GM18909 (cell line): ENCODE results near the gene KAZN.

Source experiments
- ATAC-seq: cut with Tn5 transposase; IDR thresholded peaks from one replicate; pipeline ENCODE4 v1.9.1; 2021; ENCODE audit warnings: mild to moderate bottlenecking; ENCODE audit not compliant: unreplicated experiment, poor library complexity

Gene KAZN

DNA sequence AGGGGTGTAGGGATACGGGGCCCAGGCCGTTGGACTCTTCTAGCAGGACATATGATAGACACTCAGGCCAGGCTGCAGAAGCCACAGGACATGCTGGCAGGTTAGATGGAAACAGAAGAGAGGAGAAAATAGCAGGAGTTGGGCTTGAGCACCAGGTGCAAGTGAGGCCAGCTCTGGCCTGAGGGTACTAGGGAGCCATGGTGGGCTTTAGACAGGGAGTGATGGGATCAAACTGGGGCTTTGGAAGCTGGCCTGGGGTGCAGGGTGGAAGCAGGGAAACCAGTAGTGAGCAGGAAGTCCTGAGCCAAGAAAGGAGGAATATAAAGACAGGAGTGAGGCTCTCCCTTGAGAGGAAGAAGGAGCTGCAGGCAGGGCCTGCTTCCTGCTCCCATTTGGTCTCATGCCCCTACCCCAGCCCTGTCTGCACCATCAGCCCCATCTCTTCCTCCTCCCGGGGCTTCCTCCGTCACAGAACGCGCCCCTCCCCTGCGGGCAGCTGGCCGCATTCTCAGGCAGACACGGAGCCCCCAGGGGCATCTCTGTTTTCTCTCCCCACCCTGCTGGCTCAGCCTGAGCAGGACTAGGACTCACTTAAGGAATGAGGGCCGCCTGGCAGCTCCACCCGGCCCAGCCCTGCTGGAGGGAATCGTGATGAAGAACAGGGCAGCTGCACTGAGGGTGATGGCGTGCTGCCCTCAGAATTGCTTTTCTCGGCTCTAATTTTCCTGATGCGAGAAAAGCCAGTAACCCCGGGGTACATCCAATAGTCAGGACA is 389.5 kb downstream of the KAZN start:
- ATAC-seq, result no peak

DNA sequence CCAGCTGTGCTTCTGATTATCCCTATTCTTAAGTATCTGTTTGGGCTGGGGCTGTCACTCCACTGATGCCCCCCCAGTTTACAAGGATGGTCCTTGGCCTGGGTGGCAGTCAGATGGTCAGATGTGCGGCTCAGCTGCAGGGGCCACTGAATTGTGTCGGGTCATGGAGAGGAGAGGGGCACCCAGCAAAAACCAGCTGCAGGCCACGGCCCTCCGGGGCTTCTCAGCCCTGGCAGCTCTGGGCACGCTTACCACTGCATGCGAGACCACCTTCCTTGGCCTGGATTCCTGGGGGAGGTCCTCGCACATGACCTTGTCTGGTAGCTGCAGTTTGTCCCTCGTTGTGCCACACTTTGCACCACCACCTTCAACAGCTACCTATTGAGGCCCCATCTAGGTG is 390.2 kb downstream of the KAZN start:
- ATAC-seq, result no peak

GRCh38 chr1:14989931-14990728 is 391.6 kb downstream of the KAZN start:
- no peak for ATAC-seq

DNA sequence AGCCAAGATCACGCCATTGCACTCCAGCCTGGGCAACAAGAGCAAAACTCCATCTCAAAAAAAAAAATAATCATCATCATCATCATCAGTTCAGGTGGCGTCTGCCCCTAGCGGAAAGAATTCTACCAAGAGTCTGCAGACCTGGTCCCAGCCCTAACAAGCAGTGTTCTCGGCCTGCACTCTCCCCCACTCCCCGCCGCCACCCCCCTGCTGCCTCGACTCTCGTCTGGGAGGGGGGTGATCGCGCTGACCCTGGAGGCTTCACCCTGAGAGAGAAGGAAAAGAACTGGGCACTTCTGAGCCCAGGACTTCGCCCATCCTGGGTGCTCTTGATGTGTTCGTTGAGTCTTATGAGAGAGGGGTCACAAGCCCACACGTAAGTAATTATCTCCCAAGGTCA is 394.9 kb downstream of the KAZN start:
- ATAC-seq, result no peak

DNA sequence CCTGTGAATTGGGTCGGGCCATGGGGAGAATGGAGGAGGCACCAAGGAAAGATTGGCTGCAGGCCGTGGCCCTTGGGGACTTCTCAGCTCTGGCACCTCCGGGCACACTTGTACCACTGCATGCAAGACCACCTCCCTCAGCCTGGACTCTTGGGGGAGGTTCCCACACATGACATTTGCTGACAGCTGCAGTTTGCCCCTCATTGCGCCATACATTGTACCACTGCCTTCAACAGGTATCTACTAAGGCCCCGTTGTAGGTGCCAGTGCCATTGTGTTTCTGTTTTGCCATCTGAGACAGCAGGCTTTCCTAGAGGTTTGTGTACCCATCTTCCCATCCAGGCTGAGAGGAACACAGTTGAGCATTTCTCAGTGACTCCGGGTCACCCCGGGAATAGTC is 395.7 kb downstream of the KAZN start:
- ATAC-seq, result no peak

DNA sequence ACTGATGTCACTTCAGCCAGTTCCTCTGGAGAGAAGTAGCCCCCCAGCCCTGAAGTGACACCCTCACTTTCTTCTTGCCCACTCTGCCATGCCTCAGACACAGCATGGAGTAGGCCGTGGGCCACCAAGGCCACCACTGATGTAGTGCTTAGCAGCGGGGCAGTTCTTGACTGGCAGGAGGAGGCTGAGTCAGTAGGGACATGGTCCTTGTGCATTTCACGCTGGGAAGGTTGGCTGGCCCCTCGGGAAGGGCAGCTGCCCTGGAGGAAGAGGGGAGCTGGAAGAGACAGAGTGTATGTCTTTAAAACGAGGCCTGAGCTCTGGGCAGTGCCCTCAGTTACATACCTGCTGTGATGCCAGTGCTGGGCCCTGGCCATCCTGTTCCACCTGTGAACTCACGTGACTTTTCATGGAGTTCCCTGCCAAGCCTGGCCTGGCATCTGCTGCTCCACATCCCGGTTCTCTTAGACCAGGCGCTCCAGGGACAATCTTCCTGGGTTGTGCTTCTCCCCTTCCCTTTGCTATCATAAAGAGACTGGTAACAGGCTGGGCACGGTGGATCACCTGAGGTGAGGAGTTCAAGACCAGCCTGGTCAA is 396.5 kb downstream of the KAZN start:
- ATAC-seq, result no peak

DNA sequence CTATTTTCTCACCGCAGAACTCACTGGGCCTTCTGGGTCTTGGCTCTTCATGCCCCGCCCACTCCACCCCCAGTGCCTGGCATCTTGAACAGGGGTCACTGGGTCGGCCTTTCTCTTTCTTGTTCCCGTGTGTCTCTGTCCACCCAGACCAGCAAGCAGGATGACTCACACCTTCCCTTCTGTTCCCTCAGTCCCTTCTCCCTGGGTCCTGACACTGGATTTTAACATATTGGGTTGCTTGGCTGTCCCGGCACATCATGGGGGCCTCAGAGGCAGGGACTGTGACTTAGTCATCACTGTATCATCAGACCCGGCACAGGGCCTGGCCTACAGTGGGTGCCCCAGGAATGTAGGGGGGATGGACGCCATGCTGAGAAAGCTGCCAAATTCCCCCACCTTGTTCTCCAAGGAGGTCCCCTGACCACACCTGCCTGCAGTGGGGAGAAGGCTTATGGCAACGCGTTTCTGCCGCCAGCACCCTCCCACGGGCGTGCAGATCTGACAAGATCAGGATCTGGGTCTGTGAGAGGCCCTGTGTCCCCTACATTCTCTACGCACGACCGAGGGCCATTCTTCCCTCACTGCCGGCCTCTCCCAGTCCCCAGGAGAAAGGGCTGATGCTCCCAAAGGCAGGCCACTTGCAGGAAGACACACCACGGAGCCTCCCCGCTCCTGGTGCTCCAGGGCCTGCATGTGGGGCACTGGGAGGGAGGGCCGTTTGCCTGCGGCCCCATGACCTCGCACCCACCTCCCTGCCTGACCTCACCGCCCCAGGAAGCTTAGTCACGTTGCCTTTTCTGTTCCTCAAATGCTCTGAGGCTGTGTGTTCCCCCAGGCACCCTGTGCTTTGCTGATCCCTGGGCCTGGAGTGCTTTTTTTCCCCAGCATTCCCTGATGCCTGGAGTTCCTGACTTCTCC is 397.9 kb downstream of the KAZN start:
- no peak for ATAC-seq

DNA sequence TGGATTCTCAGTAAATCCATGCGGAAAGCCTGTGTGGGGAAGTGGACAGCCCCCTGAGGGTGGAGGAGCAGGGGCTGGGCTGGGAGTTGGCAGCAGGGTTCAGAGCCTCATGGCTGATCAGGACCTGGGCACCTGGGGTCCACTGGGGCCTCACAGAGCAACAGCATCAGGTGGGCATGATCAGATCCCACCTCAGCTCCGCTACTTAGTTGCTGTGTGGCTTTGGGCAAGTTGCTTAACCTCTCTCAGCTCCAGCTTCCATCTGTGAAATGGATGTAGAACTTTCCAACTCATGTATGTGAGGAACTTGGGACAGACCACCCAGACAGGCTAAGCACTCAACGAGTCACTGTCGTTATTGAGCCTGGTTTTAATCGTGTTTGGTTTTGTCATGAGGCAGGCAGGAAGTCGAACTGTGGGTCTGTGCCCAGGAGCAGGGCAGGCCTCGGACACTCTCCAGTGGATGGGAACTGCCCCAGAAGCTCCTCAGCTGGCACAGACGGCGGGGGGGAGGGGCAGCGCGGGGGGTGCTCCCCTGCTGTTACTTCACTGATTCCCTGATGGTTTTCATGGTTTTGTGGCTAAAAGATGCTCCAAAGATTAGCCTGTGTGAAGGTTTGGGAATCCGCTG is 399.3 kb downstream of the KAZN start:
- no peak for ATAC-seq

GRCh38 chr1:14999441-14999840 is 401.0 kb downstream of the KAZN start:
- no peak for ATAC-seq

DNA sequence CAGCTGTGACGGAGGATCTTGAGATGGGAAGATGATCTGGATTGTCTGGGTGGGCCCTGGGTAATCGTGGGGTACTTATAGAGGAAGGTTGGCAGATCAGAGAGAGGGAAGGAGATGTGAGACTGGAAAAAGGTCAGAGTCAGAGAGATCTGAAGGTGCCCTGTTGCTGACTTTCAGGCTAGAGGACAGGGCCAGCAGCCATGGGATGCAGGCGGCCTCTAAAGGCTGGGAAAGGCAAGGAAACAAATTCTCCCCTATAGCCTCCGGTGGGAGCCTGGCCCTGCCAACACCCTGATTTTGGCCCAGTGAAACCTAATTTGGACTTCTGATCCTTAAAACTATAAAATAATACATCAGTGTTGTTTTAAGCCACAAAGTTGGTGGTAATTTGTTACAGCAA is 401.5 kb downstream of the KAZN start:
- no peak for ATAC-seq

GRCh38 chr1:15000671-15001070 is 402.2 kb downstream of the KAZN start:
- no peak for ATAC-seq

GRCh38 chr1:15001317-15001915 is 402.9 kb downstream of the KAZN start:
- no peak for ATAC-seq

DNA sequence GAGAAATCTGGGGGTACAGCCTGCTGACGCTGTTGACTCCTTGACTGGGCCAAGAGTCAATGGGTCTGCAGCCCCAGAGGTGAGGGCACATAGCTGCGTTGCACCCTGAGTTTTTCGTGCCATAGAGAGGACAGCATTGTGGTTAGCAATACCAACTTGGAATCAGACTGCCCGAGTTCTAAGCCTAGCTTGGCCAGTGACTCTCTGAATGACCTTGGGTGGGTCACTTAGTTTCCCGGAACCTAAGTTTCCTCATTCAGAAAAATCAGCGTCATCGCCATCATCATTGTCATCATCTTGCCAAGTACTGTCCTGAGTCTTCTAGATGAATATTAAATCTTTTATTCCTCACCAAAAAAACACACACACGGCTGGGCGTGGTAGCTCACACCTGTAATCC is 403.8 kb downstream of the KAZN start:
- no peak for ATAC-seq

DNA sequence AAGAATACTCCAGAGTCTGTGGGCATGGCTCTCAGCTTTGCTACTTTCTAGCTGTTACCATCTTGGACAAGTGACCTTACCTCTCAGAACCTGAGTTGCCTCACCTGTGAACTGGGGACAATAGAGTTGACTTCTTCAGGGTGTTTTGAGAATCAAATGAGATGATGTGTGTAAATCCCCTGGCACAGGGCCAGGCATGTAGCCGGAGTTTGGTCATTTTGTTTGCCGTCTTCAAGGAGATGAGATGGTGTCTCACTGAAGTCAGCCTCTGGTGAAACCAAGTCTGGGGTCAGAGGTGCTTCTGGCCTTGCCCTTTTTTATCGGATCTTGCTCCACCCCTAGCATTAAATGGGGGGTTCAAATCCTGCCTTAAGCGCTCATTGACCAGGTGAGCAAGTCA is 405.9 kb downstream of the KAZN start:
- no peak for ATAC-seq

- ATAC-seq, result no peak
Measured at GRCh38 chr1:15005116-15005515, 406.6 kb downstream of the KAZN start.

DNA sequence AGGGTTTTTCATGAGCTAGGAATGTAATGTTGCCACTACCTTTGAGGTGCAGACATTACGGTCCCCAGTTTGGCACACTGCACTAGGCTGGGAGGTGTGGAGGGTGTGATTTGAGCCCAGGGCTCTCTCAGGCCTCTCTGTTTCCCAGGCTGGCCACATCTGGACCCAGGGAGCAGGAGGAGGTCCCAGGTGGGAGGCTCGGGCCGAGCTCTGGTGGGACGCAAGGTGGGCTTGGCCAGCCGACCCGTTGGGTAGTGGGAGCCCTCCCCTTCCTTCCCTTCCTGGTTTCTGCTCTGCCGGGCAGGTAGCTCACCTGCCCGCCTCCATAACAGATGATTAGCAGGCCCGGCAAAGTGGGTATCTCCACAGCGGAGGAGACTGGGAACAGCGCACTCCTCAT is 408.9 kb downstream of the KAZN start:
- no peak for ATAC-seq

DNA sequence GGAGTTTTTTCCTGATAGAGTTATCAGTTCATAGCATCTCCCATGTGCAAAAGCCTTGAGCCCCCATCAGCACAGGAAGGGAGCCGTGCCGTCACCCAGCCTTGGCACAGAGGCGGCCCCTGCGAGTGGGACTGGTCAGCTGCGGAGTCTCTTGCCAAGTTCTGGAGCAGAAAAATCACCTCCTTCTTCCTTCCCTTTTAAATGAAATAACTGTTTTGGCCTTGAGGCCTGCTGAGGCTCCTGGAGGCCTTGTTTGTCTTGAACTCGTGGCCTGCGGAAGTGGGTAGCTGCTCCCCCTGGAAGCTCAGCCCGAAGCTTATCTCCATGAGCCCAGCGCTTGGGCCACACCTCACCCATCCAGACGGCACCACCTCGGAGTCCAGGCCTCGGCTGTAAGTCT is 409.4 kb downstream of the KAZN start:
- no peak for ATAC-seq

DNA sequence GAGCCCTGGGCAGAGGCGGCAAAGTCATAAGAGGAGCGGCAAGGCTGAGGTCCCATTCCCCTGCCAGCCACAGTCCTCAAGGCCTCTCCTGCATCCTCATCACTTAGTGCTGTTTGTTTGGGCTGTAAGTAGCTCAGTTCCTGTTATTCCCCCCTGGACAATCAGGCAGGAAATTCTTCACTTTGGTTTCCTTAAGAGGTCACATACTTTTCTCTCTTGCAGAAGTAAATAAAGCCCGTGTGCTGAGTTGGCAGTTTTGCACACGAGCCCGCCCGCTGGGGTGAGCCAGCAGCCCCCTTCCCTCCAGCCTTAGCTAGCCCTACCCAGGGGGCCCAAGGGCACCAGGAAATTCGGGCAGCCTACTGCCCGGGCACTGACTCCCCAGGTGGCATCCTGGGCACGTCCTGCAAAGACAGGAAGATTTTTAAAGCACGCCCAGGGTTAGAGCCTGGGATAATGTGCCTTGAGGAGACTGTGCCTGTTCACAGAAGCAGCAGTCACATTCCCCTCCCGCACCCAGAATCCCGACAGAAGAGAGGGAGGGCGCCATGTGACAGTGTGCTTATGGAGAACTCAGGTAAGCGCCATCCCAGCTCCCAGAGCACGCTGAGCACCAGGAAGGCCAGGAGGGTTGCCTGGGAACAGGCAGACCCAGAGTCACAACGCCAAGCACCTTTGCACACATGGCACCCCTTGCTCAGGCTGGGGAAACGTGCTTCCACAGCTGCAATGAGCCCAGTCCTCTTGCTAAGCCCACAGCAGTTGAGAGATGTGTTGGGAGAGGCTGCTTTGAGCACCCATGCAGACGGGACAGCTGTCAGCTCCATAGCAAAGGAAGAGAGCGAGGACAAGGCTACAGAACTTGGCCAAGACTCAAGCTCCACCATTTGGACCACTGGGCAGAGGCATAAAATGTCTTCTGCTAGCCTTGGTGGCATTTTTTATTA is 410.6 kb downstream of the KAZN start:
- ATAC-seq, result no peak
